ENCODE measurements around the gene PDIK1L. TPM values are rescaled to one million over a fixed set of nuclear protein-coding genes. Genes with fewer than 3 reads are reported as not detected.

PDIK1L gene
- total and polyA plus RNA-seq, 7 donors, result 4.2 to 15.7 (median 5.0) TPM

DNA sequence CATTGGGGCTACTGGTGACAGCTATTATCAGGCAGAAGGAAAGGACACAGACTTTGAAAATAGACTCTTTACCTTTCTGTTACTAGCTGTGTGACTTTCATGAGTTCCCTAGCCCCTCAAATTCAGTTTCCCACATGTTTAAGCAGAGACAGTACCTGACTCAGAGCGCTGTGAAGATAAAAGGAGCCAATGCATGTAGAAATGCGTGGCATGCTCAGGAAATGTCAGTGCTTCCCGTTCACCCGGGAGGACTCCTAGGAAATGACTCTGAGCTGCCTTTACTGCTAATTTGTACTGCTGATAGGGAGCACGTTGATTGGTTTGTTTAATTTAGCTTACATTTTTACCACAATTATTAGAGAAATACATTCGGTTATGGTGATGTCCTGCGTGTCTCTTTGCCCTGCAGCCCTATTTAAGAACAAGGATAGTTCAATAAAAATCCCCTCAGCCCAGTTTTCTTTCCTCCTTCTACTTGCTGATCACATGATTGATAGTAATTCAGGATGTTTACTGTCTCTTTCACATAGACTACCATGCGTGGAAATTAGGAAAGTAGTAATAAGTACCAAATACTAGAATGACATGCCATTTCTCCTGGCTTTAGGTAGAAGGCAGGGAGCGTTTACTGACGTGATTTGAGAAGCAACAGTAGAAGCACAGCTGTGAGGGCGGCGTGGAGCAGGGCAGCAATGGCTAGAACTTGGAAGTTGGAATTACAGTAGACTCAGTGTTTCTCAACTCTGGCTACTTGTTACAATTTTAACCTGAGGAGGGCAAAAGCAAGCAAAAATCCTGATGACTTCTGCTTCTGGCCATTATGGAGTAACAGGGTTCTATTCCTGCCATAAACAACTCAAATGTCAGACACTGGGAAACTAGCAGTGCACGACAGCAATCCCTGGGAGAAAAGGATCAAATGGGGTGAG, 15.9 kb downstream of the PDIK1L start:
- Histone ChIP-seq H3K36me3 (no peaks in the 10 kb centered on the region), H3K27me3 (no peaks in the 10 kb centered on the region), H3K9me3 (no peaks in the 10 kb centered on the region), H3K4me3 (no peak overlapping the region), H3K4me1 (peaks cover 0 to 22% (median 14%) of the 10 kb centered on the region in 4 donors), H3K27ac (peak overlapping the region in 3 of 4 donors; percentile 24 to 50 (median 32))
- intact Hi-C loops (cut with DNase I), result no loop called here
- DNase-seq, result no peak
- WGBS, 2 donors, result 12 to 34% methylated on average over 13 of the region's 13 CpGs
- TF ChIP-seq POLR2A (IDR thresholded peaks at IDR 0.05) (no peak), EP300 (IDR thresholded peaks at IDR 0.05) (no peak), POLR2AphosphoS5 (IDR thresholded peaks at IDR 0.05) (no peak)
- TF ChIP-seq, protein P1, sequence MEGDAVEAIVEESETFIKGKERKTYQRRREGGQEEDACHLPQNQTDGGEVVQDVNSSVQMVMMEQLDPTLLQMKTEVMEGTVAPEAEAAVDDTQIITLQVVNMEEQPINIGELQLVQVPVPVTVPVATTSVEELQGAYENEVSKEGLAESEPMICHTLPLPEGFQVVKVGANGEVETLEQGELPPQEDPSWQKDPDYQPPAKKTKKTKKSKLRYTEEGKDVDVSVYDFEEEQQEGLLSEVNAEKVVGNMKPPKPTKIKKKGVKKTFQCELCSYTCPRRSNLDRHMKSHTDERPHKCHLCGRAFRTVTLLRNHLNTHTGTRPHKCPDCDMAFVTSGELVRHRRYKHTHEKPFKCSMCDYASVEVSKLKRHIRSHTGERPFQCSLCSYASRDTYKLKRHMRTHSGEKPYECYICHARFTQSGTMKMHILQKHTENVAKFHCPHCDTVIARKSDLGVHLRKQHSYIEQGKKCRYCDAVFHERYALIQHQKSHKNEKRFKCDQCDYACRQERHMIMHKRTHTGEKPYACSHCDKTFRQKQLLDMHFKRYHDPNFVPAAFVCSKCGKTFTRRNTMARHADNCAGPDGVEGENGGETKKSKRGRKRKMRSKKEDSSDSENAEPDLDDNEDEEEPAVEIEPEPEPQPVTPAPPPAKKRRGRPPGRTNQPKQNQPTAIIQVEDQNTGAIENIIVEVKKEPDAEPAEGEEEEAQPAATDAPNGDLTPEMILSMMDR (IDR thresholded peaks at IDR 0.05), result no peak

DNA sequence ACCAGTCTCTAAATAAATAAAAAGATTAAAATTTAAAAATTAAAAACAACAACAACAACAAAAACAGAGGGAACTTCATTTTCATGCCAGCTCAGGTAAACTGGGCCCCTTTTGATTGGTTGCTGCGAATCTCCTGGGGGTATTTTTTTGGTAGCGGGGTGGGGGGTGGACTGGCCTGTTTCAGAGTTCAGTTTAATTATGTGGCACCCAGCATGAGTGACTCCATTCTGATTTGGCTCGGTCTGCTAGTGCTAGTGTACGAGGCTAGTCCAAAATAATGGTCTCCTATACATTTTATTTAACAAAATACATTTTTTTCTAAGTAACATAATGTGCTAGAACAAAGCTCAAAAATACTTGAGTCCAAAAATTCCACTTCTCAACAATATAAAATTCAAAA, 18.2 kb downstream of the PDIK1L start:
- no peak for TF ChIP-seq EP300 (IDR thresholded peaks at IDR 0.05)
- TF ChIP-seq, protein P1 (IDR thresholded peaks at IDR 0.05), result no peak
- no peak for TF ChIP-seq POLR2A (IDR thresholded peaks at IDR 0.05)
- TF ChIP-seq POLR2AphosphoS5 (IDR thresholded peaks at IDR 0.05), result no peak
- 90 to 95% methylated on average over 4 of the region's 4 CpGs for WGBS, 2 donors
- no peaks in the 10 kb centered on the region for H3K36me3 ChIP-seq
- no peaks in the 10 kb centered on the region for H3K9me3 ChIP-seq
- no peak overlapping the region for H3K27ac ChIP-seq
- no peaks in the 10 kb centered on the region for H3K27me3 ChIP-seq
- intact Hi-C loops (cut with DNase I), result no loop called here
- H3K4me3 ChIP-seq, result no peak overlapping the region
- DNase-seq, result no peak
- peaks cover 0 to 11% (median 2%) of the 10 kb centered on the region in 4 donors for H3K4me1 ChIP-seq

DNA sequence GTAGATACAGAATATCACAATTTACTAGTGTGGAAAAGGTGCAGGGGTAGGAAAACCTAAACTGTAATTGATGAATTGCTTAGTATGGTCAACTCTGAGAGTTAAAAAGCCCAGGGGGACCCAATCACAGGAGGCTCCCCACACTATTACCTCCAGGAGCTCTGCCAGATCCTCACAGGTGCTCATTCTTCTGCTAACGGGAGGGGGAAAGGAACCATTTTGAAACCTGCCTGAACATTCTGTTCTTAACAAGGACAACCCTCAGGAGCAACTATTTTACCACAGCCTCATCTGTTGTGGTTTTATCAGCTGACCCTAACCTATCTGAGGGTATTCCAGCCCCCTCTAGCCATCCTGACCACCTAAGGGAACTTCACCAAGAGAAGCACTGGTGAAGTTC, 19.1 kb downstream of the PDIK1L start:
- H3K9me3 ChIP-seq, result no peaks in the 10 kb centered on the region
- H3K27me3 ChIP-seq, result no peaks in the 10 kb centered on the region
- H3K4me3 ChIP-seq, result no peak overlapping the region
- 24 to 69% methylated on average over 1 of the region's 1 CpG for WGBS, 2 donors
- no peak overlapping the region for H3K27ac ChIP-seq
- no peaks in the 10 kb centered on the region for H3K36me3 ChIP-seq
- intact Hi-C loops (cut with DNase I), result no loop called here
- TF ChIP-seq, protein P1 (IDR thresholded peaks at IDR 0.05), result no peak
- TF ChIP-seq POLR2A (IDR thresholded peaks at IDR 0.05) (no peak), EP300 (IDR thresholded peaks at IDR 0.05) (no peak), POLR2AphosphoS5 (IDR thresholded peaks at IDR 0.05) (no peak)
- peaks cover 0 to 11% (median 2%) of the 10 kb centered on the region in 4 donors for H3K4me1 ChIP-seq
- no peak for DNase-seq

DNA sequence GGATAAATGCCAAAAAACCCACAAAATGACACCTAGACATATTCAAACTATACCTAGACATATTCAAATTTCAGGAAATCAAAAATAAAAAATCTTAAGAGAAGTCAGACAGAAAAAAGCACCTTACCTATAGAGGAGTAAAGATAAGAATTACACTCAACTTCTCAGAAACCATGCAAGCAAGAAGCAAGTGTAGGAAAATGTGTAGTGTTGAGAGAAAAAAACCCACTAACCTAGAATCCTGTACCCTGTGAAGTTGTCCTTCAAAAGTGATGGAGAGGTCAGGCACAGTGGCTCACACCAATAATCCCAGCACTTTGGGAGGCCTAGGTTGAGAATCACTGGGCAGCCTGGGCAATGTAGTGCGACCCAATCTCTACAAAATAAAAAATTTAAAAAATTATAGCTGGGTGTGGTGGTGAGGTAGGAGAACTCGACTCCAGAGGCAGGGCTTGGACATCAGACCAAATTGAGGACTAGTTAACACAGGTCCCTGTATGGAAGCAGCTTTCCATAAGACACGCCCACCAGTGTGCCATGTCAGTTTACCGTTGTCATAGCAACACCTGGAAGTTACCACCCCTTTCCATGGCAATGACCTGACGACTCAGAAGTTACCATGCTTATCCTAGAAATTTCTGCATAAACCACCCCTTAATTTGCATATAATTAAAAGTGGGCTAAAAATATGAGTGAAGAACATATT, 20.7 kb downstream of the PDIK1L start:
- Histone ChIP-seq H3K4me3 (no peak overlapping the region), H3K36me3 (no peaks in the 10 kb centered on the region), H3K9me3 (no peaks in the 10 kb centered on the region), H3K27ac (no peak overlapping the region), H3K27me3 (no peaks in the 10 kb centered on the region), H3K4me1 (peaks cover 0 to 10% (median 2%) of the 10 kb centered on the region in 4 donors)
- WGBS, 2 donors, result 52 to 73% methylated on average over 5 of the region's 5 CpGs
- DNase-seq, result no peak
- TF ChIP-seq POLR2A (IDR thresholded peaks at IDR 0.05) (no peak), EP300 (IDR thresholded peaks at IDR 0.05) (no peak), POLR2AphosphoS5 (IDR thresholded peaks at IDR 0.05) (no peak)
- TF ChIP-seq, protein P1 (IDR thresholded peaks at IDR 0.05), result no peak
- intact Hi-C loops (cut with DNase I), result no loop called here
